Measurements from ENCODE around the gene DNAJC4.

- TF ChIP-seq, protein P1, sequence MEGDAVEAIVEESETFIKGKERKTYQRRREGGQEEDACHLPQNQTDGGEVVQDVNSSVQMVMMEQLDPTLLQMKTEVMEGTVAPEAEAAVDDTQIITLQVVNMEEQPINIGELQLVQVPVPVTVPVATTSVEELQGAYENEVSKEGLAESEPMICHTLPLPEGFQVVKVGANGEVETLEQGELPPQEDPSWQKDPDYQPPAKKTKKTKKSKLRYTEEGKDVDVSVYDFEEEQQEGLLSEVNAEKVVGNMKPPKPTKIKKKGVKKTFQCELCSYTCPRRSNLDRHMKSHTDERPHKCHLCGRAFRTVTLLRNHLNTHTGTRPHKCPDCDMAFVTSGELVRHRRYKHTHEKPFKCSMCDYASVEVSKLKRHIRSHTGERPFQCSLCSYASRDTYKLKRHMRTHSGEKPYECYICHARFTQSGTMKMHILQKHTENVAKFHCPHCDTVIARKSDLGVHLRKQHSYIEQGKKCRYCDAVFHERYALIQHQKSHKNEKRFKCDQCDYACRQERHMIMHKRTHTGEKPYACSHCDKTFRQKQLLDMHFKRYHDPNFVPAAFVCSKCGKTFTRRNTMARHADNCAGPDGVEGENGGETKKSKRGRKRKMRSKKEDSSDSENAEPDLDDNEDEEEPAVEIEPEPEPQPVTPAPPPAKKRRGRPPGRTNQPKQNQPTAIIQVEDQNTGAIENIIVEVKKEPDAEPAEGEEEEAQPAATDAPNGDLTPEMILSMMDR (conservative IDR thresholded peaks at IDR 0.05; ENCODE audit: low read length): no peak
- TF ChIP-seq EZH2phosphoT487 (IDR thresholded peaks at IDR 0.05; ENCODE audit: borderline replicate concordance, low read depth, low read length): no peak
Measured at GRCh38 chr11:64180891-64181290, 49.5 kb upstream of the DNAJC4 start.
